Activated CD8-positive, alpha-beta memory T cell treated with anti-CD3 and anti-CD28 coated beads, Interleukin-2, amount 50 U/mL, for 1 hour (primary cell): ENCODE results near the gene UBE2R2.
"Not testable (repeated sequence)": the region's sequence is repeated elsewhere in the genome, so short reads cannot be mapped to it uniquely, and the experiment has no call there.

Experiments
- DNase-seq: peaks from one replicate; pipeline ENCODE4 v3.0.0-alpha.2; 2020; ENCODE audit errors: extremely low read depth

UBE2R2 gene

GRCh38 chr9:33843312-33843961, 26.5 kb downstream of the UBE2R2 start:
- DNase-seq: no peak

GRCh38 chr9:33846231-33846630, 29.3 kb downstream of the UBE2R2 start:
- no peak for DNase-seq

GRCh38 chr9:33847894-33848205, 30.9 kb downstream of the UBE2R2 start:
- DNase-seq: not testable (repeated sequence)

- no peak for DNase-seq
Measured at GRCh38 chr9:33850267-33850629, 33.3 kb downstream of the UBE2R2 start.

GRCh38 chr9:33850677-33851076, 33.7 kb downstream of the UBE2R2 start:
- DNase-seq: no peak

GRCh38 chr9:33851301-33851700, 34.3 kb downstream of the UBE2R2 start:
- no peak for DNase-seq

GRCh38 chr9:33852216-33852826, 35.4 kb downstream of the UBE2R2 start:
- DNase-seq: peak; percentile 25

- DNase-seq: no peak
Measured at GRCh38 chr9:33856247-33856646, 39.3 kb downstream of the UBE2R2 start.

GRCh38 chr9:33858423-33858822, 41.5 kb downstream of the UBE2R2 start:
- no peak for DNase-seq

- DNase-seq: no peak
Measured at GRCh38 chr9:33860200-33860871, 43.4 kb downstream of the UBE2R2 start.

- DNase-seq: no peak
Measured at GRCh38 chr9:33861917-33862453, 45.0 kb downstream of the UBE2R2 start.

- DNase-seq: not testable (repeated sequence)
Measured at GRCh38 chr9:33863027-33863426, 46.1 kb downstream of the UBE2R2 start.

- DNase-seq: no peak
Measured at GRCh38 chr9:33867747-33868439, 50.9 kb downstream of the UBE2R2 start.

- no peak for DNase-seq
Measured at GRCh38 chr9:33868440-33868973, 51.5 kb downstream of the UBE2R2 start.

- not testable (repeated sequence) for DNase-seq
Measured at GRCh38 chr9:33869243-33869642, 52.3 kb downstream of the UBE2R2 start.

GRCh38 chr9:33877727-33878489, 60.9 kb downstream of the UBE2R2 start:
- DNase-seq: no peak

- no peak for DNase-seq
Measured at GRCh38 chr9:33878691-33879366, 61.9 kb downstream of the UBE2R2 start.

- no peak for DNase-seq
Measured at GRCh38 chr9:33880211-33881089, 63.5 kb downstream of the UBE2R2 start.

GRCh38 chr9:33881635-33882034, 64.7 kb downstream of the UBE2R2 start:
- no peak for DNase-seq
